Measurements from ENCODE around the gene TOLLIP.

Gene TOLLIP

DNA sequence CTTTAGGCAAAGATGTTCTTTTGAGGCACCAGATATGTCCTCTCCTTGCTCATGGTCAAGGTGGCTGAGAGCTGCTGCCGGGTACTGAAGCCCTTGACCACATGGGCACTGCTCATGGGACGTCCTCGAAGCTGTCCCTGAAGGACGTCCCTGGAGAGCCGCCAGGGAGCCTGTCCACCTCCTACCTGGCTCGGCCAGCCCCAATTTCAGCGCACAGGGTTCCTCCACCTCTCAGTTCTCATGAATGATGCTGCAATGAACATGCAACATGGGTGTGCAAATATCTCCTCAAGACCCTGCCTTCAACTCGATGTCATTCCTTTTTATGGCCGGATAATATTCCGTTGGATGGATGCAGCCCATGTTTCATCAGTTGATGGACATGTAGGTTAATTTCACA, 24.4 kb upstream of the TOLLIP start:
- no peak overlapping the region for H2BK120ac ChIP-seq (ENCODE audit: low read depth, low read length)
- H4K8ac ChIP-seq (ENCODE audit: low read depth, low read length), result no peak overlapping the region
- H3K27ac ChIP-seq (replicated peaks; ENCODE audit: low read length), result no peak overlapping the region
- H3K9ac ChIP-seq (ENCODE audit: low read depth, low read length, poor library complexity), result no peak overlapping the region
- no peak overlapping the region for H3K4me2 ChIP-seq (ENCODE audit: insufficient read depth, low read length, poor library complexity, severe bottlenecking)
- no peaks in the 10 kb centered on the region for H3K79me1 ChIP-seq (ENCODE audit: low read depth, low read length)
- no peak overlapping the region for H3K4me3 ChIP-seq (ENCODE audit: low read length in 2 of 2)
- no peak for DNase-seq (ENCODE audit: low spot score)
- H3K18ac ChIP-seq (ENCODE audit: low read length), result no peak overlapping the region
- peaks cover 0 to 1% of the 10 kb centered on the region in 2 donors for H3K36me3 ChIP-seq (replicated peaks in 1 of 2; ENCODE audit: control insufficient read depth in 2 of 2, insufficient read depth in 2 of 2, low read length in 2 of 2)
- H2BK15ac ChIP-seq (ENCODE audit: low read length), result no peak overlapping the region
- no peak overlapping the region for H2AFZ ChIP-seq (ENCODE audit: low read length)
- H2AK5ac ChIP-seq (ENCODE audit: low read depth, low read length), result no peak overlapping the region
- H4K91ac ChIP-seq (ENCODE audit: low read depth, low read length, poor library complexity), result no peak overlapping the region
- no peak overlapping the region for H3K23ac ChIP-seq (ENCODE audit: low read depth, low read length, poor library complexity)
- H2BK5ac ChIP-seq (ENCODE audit: low read length), result no peak overlapping the region
- peaks cover 10 to 15% of the 10 kb centered on the region in 2 donors for H3K9me3 ChIP-seq (replicated peaks in 1 of 2; ENCODE audit: control insufficient read depth in 2 of 2, insufficient read depth in 1 of 2, low read depth in 1 of 2, low read length in 2 of 2)
- H3K14ac ChIP-seq (ENCODE audit: low read length), result no peak overlapping the region
- H3K27me3 ChIP-seq (ENCODE audit: control insufficient read depth in 3 of 3, insufficient read depth in 3 of 3, low read depth in 1 of 3, low read length in 3 of 3), result peaks cover 0 to 20% (median 11%) of the 10 kb centered on the region in 3 experiments
- H3K4ac ChIP-seq (ENCODE audit: low read length), result no peak overlapping the region
- no CpG with 5 or more reads among the region's 10 CpGs for WGBS, 2 donors (ENCODE audit: extremely low coverage in 2 of 2, insufficient read length in 2 of 2, insufficient replicate concordance in 1 of 2)
- no peak overlapping the region for H2BK12ac ChIP-seq (ENCODE audit: low read length)
- H3K4me1 ChIP-seq (ENCODE audit: control insufficient read depth in 2 of 2, insufficient read depth in 1 of 2, low read depth in 1 of 2, low read length in 2 of 2), result peaks cover 6 to 8% of the 10 kb centered on the region in 2 donors

DNA sequence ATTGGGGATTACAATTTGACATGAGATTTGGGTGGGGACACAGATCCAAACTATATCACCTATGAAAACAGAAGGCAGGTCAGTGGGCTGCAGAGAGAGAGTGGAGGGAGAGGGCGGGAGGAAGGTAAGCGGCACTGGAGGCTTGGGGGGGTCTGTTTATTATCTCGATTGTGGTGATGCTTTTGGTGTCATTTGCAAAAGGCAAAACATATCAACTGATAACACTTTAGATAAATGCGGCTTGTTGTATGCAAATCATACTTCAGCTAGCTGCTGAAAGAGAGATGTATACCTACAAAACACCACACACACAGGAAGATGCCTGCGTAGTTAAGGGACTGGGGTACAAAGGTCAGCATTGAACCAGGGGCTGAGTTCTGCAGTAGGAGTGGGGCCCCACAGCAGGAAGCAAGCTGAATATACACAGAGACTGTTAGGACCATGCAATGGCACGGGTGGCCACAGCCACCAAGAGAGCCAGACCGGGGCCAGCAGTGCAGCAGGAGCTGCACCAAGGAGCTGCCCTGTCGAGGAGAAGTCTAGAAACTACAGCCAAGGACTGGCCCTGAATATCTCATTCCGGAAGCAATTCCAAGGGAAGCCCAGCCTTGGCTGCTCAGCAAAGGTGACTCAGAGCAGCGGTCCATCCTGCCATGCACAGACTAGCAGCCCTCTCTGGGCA, 23.8 kb upstream of the TOLLIP start:
- H2BK15ac ChIP-seq (ENCODE audit: low read length), result no peak overlapping the region
- H3K79me1 ChIP-seq (ENCODE audit: low read depth, low read length), result no peaks in the 10 kb centered on the region
- H3K27ac ChIP-seq (replicated peaks; ENCODE audit: low read length), result no peak overlapping the region
- no peak overlapping the region for H3K9ac ChIP-seq (ENCODE audit: low read depth, low read length, poor library complexity)
- no peak overlapping the region for H2BK5ac ChIP-seq (ENCODE audit: low read length)
- H3K4me3 ChIP-seq (ENCODE audit: low read length in 2 of 2), result no peak overlapping the region
- no peak overlapping the region for H4K8ac ChIP-seq (ENCODE audit: low read depth, low read length)
- H3K4me2 ChIP-seq (ENCODE audit: insufficient read depth, low read length, poor library complexity, severe bottlenecking), result no peak overlapping the region
- H2AFZ ChIP-seq (ENCODE audit: low read length), result no peak overlapping the region
- no peak overlapping the region for H3K4ac ChIP-seq (ENCODE audit: low read length)
- H3K36me3 ChIP-seq (replicated peaks in 1 of 2; ENCODE audit: control insufficient read depth in 2 of 2, insufficient read depth in 2 of 2, low read length in 2 of 2), result peaks cover 0 to 1% of the 10 kb centered on the region in 2 donors
- H2BK12ac ChIP-seq (ENCODE audit: low read length), result no peak overlapping the region
- H2AK5ac ChIP-seq (ENCODE audit: low read depth, low read length), result no peak overlapping the region
- H4K91ac ChIP-seq (ENCODE audit: low read depth, low read length, poor library complexity), result no peak overlapping the region
- no peak overlapping the region for H2BK120ac ChIP-seq (ENCODE audit: low read depth, low read length)
- DNase-seq (ENCODE audit: low spot score), result no peak
- WGBS, 2 donors (ENCODE audit: extremely low coverage in 2 of 2, insufficient read length in 2 of 2, insufficient replicate concordance in 1 of 2), result no CpG with 5 or more reads among the region's 10 CpGs
- no peak overlapping the region for H3K14ac ChIP-seq (ENCODE audit: low read length)
- H3K9me3 ChIP-seq (replicated peaks in 1 of 2; ENCODE audit: control insufficient read depth in 2 of 2, insufficient read depth in 1 of 2, low read depth in 1 of 2, low read length in 2 of 2), result peaks cover 9 to 19% of the 10 kb centered on the region in 2 donors
- H3K4me1 ChIP-seq (ENCODE audit: control insufficient read depth in 2 of 2, insufficient read depth in 1 of 2, low read depth in 1 of 2, low read length in 2 of 2), result peaks cover 6 to 8% of the 10 kb centered on the region in 2 donors
- no peak overlapping the region for H3K18ac ChIP-seq (ENCODE audit: low read length)
- peaks cover 0 to 19% (median 10%) of the 10 kb centered on the region in 3 experiments for H3K27me3 ChIP-seq (ENCODE audit: control insufficient read depth in 3 of 3, insufficient read depth in 3 of 3, low read depth in 1 of 3, low read length in 3 of 3)
- no peak overlapping the region for H3K23ac ChIP-seq (ENCODE audit: low read depth, low read length, poor library complexity)

DNA sequence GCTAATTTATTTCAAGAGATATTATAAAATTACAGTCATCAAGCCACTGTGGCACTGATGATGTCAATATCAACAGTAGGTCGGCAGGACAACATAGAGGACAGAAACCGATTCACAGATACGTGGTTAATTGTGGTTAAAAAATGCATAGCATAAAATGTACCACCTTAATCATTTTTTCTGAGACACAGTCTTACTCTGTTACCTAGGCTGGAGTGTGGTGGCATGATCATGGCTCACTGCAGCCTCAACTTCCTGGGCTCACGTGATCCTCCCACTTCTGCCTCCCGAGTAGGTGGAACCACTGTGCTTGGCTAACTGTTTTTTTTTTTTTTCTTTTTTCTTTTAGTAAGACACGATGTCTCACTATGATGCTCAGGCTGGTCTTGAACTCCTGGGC, 21.0 kb upstream of the TOLLIP start:
- WGBS, 2 donors (ENCODE audit: extremely low coverage in 2 of 2, insufficient read length in 2 of 2, insufficient replicate concordance in 1 of 2), result no CpG with 5 or more reads among the region's 6 CpGs
- no peak overlapping the region for H3K9ac ChIP-seq (ENCODE audit: low read depth, low read length, poor library complexity)
- no peak overlapping the region for H4K91ac ChIP-seq (ENCODE audit: low read depth, low read length, poor library complexity)
- H3K36me3 ChIP-seq (replicated peaks in 1 of 2; ENCODE audit: control insufficient read depth in 2 of 2, insufficient read depth in 2 of 2, low read length in 2 of 2), result peaks cover 0 to 1% of the 10 kb centered on the region in 2 donors
- no peak overlapping the region for H3K4ac ChIP-seq (ENCODE audit: low read length)
- H2BK12ac ChIP-seq (ENCODE audit: low read length), result no peak overlapping the region
- H2BK15ac ChIP-seq (ENCODE audit: low read length), result no peak overlapping the region
- H3K79me1 ChIP-seq (ENCODE audit: low read depth, low read length), result no peaks in the 10 kb centered on the region
- H3K27me3 ChIP-seq (ENCODE audit: control insufficient read depth in 3 of 3, insufficient read depth in 3 of 3, low read depth in 1 of 3, low read length in 3 of 3), result peaks cover 0 to 4% (median 4%) of the 10 kb centered on the region in 3 experiments
- no peak overlapping the region for H2BK120ac ChIP-seq (ENCODE audit: low read depth, low read length)
- no peak overlapping the region for H2AK5ac ChIP-seq (ENCODE audit: low read depth, low read length)
- H3K18ac ChIP-seq (ENCODE audit: low read length), result no peak overlapping the region
- H4K8ac ChIP-seq (ENCODE audit: low read depth, low read length), result no peak overlapping the region
- peaks cover 11 to 22% of the 10 kb centered on the region in 2 donors for H3K9me3 ChIP-seq (replicated peaks in 1 of 2; ENCODE audit: control insufficient read depth in 2 of 2, insufficient read depth in 1 of 2, low read depth in 1 of 2, low read length in 2 of 2)
- peaks cover 2 to 4% of the 10 kb centered on the region in 2 donors for H3K4me1 ChIP-seq (ENCODE audit: control insufficient read depth in 2 of 2, insufficient read depth in 1 of 2, low read depth in 1 of 2, low read length in 2 of 2)
- no peak overlapping the region for H3K4me2 ChIP-seq (ENCODE audit: insufficient read depth, low read length, poor library complexity, severe bottlenecking)
- H3K4me3 ChIP-seq (ENCODE audit: low read length in 2 of 2), result no peak overlapping the region
- no peak overlapping the region for H2AFZ ChIP-seq (ENCODE audit: low read length)
- no peak overlapping the region for H2BK5ac ChIP-seq (ENCODE audit: low read length)
- no peak overlapping the region for H3K27ac ChIP-seq (replicated peaks; ENCODE audit: low read length)
- no peak for DNase-seq (ENCODE audit: low spot score)
- H3K23ac ChIP-seq (ENCODE audit: low read depth, low read length, poor library complexity), result no peak overlapping the region
- no peak overlapping the region for H3K14ac ChIP-seq (ENCODE audit: low read length)

DNA sequence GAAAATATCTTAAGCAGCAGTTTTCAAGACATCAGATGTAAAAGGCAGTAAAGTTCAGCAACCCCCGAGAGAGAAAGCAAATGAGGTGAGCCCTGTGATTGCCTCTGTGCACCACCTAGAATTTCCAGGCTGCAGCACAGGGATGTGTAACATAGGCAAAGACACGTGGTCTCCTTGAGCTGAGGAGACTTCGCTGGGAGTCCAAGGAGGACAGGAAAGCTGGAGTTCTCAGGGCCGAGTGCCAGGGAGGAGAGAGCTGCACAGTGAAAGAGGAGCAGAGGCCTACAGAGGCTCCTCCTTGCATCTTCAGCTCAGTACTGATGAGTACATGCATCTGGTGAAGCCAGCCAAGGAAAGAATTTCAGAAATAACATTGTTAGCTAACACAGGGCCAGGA, 17.6 kb upstream of the TOLLIP start:
- peaks cover 4 to 13% of the 10 kb centered on the region in 2 donors for H3K9me3 ChIP-seq (replicated peaks in 1 of 2; ENCODE audit: control insufficient read depth in 2 of 2, insufficient read depth in 1 of 2, low read depth in 1 of 2, low read length in 2 of 2)
- no peak overlapping the region for H3K14ac ChIP-seq (ENCODE audit: low read length)
- H4K91ac ChIP-seq (ENCODE audit: low read depth, low read length, poor library complexity), result no peak overlapping the region
- H2AFZ ChIP-seq (ENCODE audit: low read length), result no peak overlapping the region
- H2AK5ac ChIP-seq (ENCODE audit: low read depth, low read length), result no peak overlapping the region
- no peak overlapping the region for H4K8ac ChIP-seq (ENCODE audit: low read depth, low read length)
- H2BK15ac ChIP-seq (ENCODE audit: low read length), result no peak overlapping the region
- H3K9ac ChIP-seq (ENCODE audit: low read depth, low read length, poor library complexity), result no peak overlapping the region
- no peak overlapping the region for H3K4me2 ChIP-seq (ENCODE audit: insufficient read depth, low read length, poor library complexity, severe bottlenecking)
- H3K4me1 ChIP-seq (ENCODE audit: control insufficient read depth in 2 of 2, insufficient read depth in 1 of 2, low read depth in 1 of 2, low read length in 2 of 2), result no peaks in the 10 kb centered on the region
- DNase-seq (ENCODE audit: low spot score), result no peak
- H2BK120ac ChIP-seq (ENCODE audit: low read depth, low read length), result no peak overlapping the region
- H3K23ac ChIP-seq (ENCODE audit: low read depth, low read length, poor library complexity), result no peak overlapping the region
- no peak overlapping the region for H3K18ac ChIP-seq (ENCODE audit: low read length)
- no peak overlapping the region for H2BK12ac ChIP-seq (ENCODE audit: low read length)
- peaks cover 0 to 11% (median 0%) of the 10 kb centered on the region in 3 experiments for H3K27me3 ChIP-seq (ENCODE audit: control insufficient read depth in 3 of 3, insufficient read depth in 3 of 3, low read depth in 1 of 3, low read length in 3 of 3)
- no peaks in the 10 kb centered on the region for H3K36me3 ChIP-seq (replicated peaks in 1 of 2; ENCODE audit: control insufficient read depth in 2 of 2, insufficient read depth in 2 of 2, low read length in 2 of 2)
- H3K4me3 ChIP-seq (ENCODE audit: low read length in 2 of 2), result no peak overlapping the region
- H3K79me1 ChIP-seq (ENCODE audit: low read depth, low read length), result no peaks in the 10 kb centered on the region
- no peak overlapping the region for H2BK5ac ChIP-seq (ENCODE audit: low read length)
- no peak overlapping the region for H3K27ac ChIP-seq (replicated peaks; ENCODE audit: low read length)
- no CpG with 5 or more reads among the region's 4 CpGs for WGBS, 2 donors (ENCODE audit: extremely low coverage in 2 of 2, insufficient read length in 2 of 2, insufficient replicate concordance in 1 of 2)
- H3K4ac ChIP-seq (ENCODE audit: low read length), result no peak overlapping the region
